Esophagus mucosa (tissue), 1 donor: ENCODE results near the gene CDC42EP3. TPM values are rescaled to one million over a fixed set of nuclear protein-coding genes. Genes with fewer than 3 reads are reported as not detected.

Experiments used
- ATAC-seq: fragments of 200-7000 bp; cut with Tn5 transposase; one replicate; pipeline ENCODE4 v1.9.1; 2020
- total RNA-seq: library from RNA; stranded (reverse); gene quantifications from one replicate; pipeline ENCODE4 v1.2.4, GENCODE V29; 2023
- donor health status: DM: yes; HTN: yes; CAD: no.

Gene CDC42EP3
- total RNA-seq, 1 donor from 2014 or later, result 5.9 TPM

DNA sequence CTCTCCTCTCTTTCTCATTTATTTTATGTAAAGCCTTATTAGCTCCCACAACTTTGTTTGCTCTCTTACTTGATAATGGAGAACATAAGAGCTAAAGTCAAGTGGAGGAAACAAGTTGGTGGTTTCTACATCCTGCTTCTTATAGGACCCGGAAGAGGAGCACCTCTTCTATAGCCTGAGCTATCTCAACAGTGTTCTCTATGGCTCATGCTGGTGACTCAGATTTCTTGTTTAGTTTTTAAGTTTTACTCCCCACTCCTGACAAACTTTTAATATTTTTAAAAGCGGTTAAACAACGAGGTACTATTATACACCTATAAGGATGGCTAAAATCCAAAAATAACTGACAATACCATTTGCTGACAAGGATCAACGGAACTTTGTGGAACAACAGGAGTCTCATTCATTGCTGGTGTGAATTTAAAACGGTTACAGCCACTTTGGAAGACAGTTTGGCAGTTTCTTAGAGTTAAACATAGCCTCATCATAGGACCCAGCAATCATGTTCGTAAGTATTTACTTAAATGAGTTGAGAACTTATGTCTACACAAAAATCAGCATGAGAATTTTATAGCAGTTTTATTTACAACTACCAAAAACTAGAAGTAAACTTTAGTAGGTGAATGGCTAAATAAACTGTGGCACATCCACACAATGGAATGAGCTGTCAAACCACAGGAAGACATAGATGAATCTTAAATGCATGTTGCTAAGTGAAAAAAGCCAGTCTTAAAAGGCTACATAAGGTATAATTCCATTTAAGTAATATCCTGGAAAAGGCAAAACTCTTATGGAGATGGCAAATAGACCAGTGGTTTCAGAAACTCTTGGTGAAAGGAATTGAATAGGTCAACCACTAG is 12.7 kb upstream of the CDC42EP3 start:
- ATAC-seq, result no peak

DNA sequence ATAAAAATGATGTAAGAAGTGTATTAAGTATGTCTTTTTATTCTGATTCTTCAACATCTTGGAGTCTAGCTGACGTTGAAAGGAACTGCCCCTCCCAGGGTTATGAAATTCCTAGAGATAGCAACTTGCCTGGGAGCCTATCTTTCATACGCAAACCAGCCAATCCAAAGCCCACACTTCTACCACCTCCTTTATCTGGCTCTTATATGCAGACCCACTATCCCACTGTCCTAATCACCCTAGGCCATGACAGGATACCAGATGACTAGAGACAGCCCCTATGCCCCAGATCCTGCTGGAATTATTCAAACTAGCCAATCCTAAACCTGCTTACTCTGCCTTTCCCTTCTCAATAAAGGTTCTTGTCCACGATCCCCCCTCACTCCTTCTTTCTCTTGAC is 11.8 kb upstream of the CDC42EP3 start:
- ATAC-seq, result no peak

DNA sequence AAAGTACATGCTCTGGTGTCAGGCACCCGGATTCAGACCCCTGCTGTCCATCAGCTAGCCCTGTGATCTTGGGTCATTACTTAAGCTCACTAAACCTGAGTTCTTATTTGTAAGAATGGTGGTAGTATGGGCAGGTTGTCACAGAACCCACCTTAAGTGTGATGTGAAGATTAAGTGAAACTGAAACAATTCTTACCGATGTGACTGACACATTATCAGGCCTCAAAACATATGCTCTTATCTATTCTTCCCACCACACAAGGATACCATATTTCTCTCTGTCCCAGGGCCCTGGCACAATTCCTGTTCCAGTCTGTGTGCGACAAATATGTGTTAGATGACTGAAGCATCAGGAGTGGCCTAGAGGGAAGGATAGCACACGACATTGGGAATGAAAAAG is 11.0 kb upstream of the CDC42EP3 start:
- ATAC-seq, result no peak

DNA sequence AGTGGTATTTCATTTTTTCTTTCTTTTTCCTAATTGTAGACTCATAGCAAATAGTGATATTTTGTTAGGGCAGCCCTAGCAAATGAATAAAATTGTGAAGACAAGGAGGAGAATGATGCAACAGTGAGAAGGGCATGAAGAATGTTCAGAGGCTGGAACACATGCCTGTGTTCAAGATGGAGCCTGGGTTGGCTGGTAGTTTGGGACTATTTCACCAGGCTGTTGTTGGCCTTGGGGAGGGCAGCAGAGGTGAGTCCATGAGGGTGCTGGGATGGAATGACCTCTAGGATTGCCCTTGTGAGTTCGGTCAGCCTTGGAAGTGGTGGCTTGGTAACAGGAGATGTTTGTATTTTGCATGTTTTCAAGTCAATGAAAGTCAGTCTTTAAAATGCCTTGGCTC is 10.1 kb upstream of the CDC42EP3 start:
- ATAC-seq, result no peak

DNA sequence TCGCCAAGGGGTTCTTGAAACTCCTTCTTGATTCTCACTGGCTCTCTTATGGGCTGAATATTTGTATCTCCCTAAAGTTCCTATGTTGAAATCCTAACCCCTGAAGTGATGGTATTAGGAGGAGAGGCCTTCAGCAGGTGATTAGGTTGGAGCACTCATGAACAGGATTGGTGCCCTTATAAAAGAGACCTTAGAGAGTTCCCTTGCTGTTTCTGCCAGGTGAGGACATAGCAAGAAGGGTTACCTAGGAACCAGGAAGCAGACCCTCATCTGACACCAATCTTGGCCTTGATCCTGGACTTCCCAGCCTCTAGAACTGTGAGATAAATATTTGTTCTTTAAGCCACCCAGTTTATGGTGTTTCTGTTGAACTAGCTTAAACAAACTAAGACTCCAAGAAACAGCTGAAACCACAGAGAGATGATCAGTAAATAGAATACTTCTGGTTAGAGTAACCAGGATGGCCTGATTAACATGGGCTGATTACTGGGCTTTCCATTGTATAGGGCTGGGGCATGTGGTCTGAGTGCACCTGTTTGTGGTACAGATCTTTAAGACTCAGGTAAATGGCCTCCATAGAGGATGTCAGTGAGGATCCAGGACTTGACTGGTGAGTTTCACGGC is 7.7 kb upstream of the CDC42EP3 start:
- no peak for ATAC-seq

DNA sequence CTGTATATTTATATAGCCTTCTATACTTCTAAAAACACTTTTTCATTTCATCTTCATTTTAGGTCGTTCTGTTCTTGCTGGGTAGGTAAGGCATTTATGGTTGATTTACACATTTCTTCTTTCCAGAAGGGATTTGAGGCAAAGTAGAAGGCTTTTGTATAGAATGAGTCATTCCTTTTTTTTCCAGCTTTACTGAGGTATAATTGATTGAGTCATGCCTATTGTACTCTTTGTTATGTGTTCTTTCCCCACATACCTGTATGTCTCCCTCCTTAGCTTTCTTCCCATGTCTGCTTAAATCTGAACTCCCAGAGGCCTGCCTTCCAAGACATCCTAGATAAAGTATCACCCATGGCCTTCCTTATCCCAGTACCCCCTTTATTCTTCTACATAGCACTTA is 4.8 kb upstream of the CDC42EP3 start:
- ATAC-seq, result peak; percentile 77

DNA sequence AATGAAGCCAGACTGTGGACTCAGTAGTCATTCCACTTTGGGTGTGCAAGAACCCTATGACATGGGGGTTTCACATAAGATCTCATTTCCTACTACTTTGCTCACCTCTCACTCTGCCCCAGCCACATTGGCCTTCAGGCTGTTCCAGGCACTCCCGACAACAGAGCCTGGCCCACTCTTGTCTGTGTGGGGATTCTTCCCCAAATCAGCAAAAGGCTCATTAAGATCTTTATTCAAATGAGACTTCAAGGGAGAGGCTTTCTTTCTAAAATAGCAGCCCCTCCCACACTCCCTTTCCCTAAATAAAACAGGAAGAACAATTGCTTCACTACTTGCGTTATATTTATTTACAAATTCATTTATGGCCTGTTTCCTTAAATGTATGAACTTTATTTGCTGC is 3.5 kb upstream of the CDC42EP3 start:
- no peak for ATAC-seq

DNA sequence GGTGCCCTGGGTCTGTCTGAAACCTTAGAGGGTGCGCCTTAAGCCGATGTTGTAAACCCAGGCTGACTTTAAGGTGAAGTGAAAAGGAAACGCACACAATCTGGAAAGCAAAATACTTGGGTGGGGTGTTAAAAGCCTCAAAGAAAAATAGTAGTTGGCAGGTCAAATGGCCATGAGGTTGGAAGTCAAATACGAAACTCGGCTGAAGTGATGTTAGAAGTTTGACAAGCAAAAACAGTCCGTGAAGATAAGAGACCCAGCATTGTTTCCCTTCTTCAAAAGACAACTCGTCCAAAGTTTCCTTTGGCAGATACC is 1.4 kb upstream of the CDC42EP3 start:
- ATAC-seq, result no peak

DNA sequence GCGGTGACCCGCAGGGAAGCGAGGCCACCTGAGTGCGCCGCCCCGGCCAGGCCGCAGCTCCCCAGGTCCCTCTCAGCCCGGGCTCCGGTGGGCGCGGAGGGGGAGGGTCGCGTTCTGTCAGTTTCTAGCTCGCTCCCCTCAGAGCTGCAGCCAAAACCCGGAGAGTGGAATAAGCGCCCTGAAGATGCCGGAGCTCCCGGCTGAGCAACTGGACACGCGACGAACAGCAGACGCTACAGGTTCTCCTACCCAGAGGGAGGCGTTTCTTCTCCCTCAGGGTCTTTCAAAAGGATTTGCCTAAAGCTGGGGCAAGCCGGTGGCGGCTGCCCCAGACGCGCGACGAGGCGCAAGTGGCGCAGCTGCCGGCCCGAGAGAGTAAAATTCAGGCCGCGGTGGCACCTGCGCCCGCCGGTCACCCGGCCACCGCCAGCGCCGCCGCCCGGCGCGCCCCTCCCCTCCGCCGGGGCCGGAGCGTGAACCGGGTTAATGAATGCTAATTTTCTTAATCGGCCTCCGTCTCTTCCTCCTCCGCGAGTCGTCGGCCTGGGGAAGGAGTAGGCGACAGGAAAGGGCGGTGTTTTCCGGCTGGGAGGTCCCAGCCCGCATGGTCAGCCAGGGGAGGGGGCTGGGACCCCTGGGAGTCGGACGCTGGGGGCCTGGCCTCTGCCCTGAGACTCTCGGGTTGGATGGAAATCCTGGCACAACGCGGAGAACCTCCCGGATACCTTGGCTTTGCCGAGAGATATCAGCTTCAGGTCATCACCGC is 845 bp upstream of the CDC42EP3 start:
- peak; percentile 61 for ATAC-seq

DNA sequence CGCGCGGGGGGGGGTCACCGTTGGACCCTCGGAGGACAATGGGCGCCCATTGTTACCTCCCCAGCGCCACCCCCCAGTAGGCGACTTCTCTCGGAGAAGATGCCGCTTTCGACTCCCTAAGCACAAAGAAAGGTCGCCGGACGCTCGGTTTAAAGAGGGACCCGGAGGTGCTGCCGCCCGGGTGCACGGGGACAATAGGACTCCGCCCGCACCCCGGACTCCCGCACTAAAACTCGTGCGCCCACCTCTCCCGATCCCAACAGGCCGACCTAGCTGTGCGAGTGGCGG is 318 bp upstream of the CDC42EP3 start:
- no peak for ATAC-seq

DNA sequence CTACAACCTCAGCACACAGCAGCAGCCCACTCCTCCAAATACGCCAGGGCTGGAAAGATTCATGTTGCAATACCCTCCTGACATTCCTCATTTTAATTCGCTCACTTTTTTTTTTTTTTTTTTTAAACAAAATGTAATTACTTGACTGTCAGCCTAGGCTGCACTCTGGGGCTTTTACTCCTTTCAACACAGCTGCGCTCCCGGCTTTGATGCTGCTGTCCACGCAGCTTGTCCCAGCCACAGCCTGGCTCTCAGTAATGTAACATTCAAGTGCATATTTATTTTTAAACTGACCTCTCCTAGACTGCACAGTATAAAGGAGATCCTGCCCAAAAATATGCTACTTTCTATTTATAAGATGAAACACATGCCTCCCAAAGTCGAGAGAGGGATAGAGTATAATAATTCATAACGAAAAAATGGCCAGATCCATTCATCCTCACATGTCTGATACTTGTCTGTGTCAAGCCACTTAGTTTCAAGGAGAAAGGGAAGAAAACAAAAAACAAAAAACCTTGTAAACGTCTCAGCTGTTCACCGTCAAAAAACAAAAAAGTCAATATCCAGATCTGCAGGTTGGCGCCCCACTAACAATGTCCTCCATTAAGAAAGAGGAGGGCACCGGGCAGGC is 949 bp downstream of the CDC42EP3 start:
- no peak for ATAC-seq

DNA sequence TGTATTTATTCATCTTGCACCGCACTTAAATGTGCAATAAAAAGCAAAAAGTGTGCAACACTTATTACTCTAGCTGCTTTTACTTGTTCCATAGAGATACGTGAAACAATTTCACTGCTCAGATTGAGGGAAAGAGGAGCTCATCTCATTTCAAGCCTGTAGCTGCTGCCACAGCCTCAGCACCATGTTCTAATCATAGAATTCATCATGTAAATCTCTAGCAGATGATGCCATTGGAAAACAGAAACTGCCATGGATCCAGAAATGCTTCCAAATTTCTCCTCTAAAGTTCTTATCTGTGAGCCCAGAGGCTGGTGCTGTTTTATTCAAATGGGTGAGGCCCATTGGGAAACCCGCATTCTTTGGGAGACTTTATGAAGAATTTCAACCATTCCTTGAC is 2.0 kb downstream of the CDC42EP3 start:
- ATAC-seq, result no peak

DNA sequence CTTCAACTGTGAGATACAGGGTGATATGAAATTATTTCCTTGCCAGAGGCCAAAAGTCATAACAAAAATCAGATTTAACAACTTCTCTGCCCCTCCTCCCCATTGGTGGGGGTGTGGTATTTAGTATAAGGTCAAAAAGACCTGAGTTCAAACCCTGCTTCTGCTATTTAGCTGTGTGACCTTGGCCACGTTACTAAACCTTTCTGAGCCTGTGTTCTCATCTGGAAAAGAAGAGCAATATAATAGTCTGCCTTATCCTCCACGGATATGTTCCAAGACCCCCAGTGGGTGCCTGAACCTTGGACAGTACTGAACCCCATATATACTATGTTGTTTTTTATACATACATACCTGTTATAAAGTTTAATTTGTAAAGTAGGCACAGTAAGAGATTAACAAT is 3.7 kb downstream of the CDC42EP3 start:
- ATAC-seq, result no peak

DNA sequence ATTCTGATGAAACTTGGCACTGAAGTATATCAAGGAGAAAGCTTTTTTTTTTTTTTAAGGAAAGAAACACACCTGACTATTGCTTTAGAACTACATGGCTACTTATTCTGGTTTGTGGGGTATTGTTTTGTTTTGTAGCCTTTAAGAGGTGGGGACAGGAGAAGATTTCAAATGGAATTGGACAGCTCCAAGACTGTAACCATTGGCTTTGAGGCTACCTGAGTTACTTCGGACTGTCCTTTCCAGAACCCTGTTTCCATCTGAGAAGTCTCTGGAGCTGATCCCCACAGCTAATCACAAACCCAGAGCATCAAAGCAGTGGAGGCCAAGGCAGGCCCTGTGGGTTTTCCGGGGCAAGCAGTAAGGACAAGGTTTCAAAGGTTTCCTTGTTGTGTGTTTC is 4.7 kb downstream of the CDC42EP3 start:
- no peak for ATAC-seq

DNA sequence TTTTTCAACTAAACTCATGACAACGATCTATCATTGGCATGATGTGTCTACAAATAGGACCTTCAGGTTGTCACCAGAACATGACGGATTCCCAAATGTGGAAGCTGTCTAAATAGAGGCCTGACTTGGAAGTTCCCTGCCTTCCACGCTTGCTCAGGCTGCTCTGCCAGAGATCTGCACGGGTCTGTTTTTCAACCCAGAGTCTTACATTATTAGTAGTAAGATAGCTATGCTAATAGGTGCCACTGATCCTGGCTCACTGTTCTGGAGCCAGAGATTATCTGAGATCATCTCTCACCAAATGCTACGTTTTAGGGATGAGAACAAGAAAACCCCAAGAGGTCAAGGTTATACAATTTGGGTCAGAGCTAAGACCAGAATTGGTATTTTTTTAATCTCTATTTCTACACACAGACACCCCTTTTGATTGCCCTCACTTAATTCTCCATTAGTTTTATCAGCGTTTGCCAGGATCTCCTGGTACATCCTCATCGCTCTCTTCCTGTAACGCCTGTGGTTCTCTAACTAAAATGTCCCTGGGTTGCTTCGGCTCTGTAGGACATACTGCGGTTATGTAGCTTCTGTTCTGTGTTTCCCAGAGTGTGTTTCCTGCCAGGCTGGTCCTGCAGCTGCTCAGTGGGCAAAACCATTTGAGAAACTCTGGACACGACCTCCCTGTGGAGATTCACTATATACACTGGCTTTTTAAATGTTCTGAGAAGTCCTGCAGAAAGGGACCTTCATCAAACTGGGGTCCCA is 5.7 kb downstream of the CDC42EP3 start:
- ATAC-seq, result no peak

DNA sequence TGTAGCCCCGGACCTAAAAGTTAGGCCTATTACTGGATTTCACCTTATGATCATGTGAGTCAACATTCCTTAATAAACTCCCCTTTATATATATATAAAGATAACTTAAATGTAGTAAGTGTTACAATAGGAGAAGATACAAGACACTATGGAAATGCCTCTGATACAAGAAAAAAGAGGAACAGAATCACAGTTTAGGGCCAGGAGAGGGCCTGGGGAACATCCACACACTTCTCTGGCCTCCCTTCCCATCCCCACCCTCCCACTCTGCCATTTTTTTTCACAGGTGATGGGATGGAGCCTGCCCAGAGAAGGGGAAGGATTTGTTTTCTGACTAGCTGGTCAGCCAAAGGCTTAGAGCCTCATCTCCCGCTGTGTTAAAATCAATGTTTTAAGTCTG is 6.4 kb downstream of the CDC42EP3 start:
- no peak for ATAC-seq

DNA sequence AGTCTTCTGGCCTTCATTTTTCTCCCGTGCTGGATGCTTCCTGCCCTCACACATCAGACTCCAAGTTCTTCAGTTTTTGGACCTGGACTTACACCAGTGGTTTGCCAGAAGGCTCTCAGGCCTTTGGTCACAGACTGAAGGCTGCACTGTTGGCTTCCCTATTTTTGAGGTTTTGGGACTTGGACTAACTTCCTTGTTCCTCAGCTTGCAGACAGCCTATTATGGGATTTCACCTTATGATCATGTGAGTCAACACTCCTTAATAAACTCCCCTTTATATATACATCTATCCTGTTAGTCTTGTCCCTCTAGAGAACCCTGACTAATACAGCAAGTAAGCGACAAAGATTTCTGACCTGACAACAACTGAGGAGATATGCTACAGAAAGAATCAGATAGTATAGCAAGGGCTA is 7.2 kb downstream of the CDC42EP3 start:
- ATAC-seq, result peak; percentile 69

DNA sequence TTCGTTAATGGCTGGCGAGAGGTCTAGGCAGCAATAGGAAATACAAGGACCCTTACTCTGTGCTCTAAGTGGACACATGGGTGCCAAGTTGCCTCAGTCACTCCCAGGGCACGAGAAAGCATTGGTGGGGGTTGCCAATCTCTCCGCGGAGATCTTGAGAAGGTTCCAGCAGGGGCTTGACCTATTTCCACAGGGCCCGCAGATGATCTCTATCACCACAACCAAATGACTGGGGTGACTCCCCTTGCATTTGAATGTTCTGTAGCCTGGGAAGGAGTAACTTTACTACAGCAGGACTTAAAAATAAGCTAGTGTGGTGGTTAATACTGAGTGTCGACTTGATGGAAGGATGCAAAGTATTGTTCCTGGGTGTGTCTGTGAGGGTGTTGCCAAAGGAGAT is 8.1 kb downstream of the CDC42EP3 start:
- ATAC-seq, result no peak

DNA sequence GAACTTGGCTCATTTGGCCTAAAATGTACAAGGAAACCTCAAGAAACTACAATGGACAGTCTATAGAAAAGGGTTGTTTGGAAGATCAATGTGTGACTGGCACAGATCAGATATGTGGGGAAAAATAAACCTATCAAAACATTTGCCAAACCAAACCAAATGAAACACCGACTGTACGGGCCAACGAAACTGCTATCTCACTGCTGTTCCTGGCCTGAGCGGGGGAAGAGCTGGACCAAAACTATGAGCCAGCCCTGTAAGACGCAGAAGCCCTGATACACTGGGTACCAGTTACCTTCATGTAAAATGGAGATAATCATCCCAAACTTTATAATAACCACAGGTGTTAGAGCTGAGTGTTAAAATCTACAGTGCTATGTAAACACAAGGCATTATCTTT is 11.7 kb downstream of the CDC42EP3 start:
- ATAC-seq, result no peak

DNA sequence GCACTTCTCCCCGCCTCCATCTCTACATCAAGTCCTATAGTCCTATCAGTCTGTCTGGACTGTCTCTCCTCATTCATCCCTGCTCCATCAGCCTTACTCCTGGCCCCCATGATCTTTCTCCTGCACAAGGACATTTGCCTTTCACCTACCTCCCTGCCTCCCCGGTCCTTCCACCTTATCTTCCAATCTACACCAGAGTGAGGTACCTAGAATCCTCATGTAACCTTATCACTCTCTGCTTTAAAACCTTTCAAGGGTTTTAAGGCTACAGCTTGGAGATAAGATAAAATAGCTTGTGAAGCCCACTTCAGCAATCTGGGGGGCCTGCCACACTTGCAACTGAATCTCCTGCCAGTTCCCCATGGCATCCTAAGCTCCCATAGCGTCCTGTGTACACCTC is 12.8 kb downstream of the CDC42EP3 start:
- no peak for ATAC-seq

DNA sequence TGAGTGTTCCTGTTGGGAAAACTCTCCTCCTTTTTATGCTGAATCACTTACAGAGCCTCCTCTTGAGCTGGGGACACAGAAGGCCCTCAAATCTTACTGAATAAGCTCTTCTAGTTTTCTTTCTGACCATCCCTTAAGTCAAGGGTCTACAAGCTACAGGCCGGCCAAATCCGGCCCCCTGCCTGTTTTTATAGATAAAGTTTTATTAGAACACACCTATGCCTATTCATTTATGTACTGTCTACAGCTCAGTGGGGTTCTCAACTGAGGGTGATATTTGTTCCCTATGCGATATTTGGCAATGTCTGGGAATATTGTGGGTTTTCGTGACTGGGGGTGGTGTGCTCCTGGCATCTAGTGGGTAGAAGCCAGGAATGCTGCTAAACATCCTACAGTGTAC is 14.0 kb downstream of the CDC42EP3 start:
- ATAC-seq, result no peak

DNA sequence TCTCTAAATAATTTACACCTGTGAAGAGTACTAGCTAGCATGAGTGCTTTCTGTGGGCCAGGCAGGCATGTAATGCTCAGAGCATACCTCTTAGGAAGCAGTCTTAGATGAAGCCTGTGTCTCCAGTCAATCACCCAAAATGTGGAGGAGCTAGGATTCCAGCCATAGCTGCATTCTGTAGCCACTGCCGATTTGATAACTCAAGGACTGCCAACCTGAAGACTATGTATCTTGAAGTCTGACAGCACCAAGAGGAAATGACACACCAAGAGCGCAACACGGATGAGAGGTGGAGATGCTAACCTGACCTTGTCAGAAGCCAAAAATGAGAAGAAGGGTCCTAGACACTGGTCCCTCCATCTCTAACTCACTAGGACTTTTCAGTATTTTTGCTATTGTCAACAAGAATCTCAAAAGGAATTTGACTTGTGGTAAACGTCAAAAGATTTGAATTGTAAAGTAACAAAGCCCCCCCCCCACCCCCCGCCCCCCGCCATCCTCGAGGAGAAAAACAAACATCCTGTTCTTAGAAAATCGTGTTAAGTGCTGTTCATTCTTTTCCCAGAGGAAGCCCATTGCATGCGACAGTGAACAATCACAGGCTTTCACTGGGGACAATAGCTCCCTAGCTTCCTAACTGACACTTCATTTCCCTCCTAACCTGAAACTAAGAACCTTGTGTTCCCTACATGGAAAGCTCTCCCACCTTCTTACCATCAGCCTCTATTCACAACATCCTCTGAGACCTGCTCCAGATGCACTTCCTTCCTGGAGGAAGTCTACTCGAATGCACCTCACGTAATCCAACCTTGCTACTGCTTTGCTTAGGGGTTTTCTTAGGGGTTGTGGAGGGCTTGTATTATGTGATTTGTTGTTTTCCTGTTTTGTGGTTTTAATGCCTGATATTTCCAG is 14.7 kb downstream of the CDC42EP3 start:
- ATAC-seq, result no peak
